Measurements from ENCODE around the gene CHST7. TPM values are rescaled to one million over a fixed set of nuclear protein-coding genes. Genes with fewer than 3 reads are reported as not detected.
A peak's percentile ranks its signal among the peaks of the same experiment; 100 is the strongest.

CHST7 gene
- total and polyA plus RNA-seq, 2 of the 13 experiments (the other 11 are each of a cell fraction or from before 2014, with no cell fraction given): 2.4 to 5.2 TPM

DNA sequence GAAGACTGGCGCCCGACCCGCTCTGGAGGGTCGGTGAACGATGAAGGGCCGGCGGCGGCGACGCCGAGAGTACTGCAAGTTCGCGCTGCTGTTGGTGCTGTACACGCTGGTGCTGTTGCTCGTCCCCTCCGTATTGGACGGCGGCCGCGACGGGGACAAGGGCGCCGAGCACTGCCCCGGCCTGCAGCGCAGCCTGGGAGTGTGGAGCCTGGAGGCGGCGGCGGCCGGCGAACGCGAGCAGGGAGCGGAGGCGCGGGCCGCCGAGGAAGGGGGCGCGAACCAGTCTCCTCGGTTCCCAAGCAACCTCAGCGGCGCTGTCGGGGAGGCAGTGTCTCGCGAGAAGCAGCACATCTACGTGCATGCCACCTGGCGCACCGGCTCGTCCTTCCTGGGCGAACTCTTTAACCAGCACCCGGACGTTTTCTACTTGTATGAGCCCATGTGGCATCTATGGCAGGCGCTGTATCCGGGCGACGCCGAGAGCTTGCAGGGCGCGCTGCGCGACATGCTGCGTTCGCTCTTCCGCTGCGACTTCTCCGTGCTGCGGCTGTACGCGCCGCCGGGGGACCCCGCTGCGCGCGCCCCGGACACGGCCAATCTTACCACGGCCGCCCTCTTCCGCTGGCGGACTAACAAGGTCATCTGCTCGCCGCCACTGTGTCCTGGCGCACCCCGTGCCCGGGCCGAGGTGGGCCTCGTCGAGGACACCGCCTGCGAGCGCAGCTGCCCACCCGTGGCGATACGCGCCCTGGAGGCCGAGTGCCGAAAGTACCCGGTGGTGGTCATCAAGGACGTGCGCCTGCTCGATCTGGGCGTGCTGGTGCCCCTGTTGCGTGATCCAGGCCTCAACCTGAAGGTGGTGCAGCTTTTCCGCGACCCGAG lies 568 bp downstream of the CHST7 start (continued):
- TF ChIP-seq TFAP4 (IDR thresholded peaks at IDR 0.05; ENCODE audit: borderline replicate concordance, low read depth) (peak; percentile 38; the same call in 1 of the 2 replicates), ZMAT3 (CRISPR knock-in tag; conservative IDR thresholded peaks at IDR 0.05) (peak; percentile 48; the same call in 1 of the 2 replicates), DPF2 (CRISPR knock-in tag; IDR thresholded peaks at IDR 0.05; ENCODE audit: borderline replicate concordance, low read depth) (no peak), ZNF552 (CRISPR knock-in tag; IDR thresholded peaks at IDR 0.05; ENCODE audit: borderline replicate concordance) (0 out of 2 replicates have a peak, but pooled peaks have one; percentile 47), MZF1 (CRISPR knock-in tag; IDR thresholded peaks at IDR 0.05; ENCODE audit: borderline replicate concordance) (no peak), SP2 (CRISPR knock-in tag; IDR thresholded peaks at IDR 0.05) (peak; percentile 26; the same call in 1 of the 2 replicates), CCDC6 (CRISPR knock-in tag; IDR thresholded peaks at IDR 0.05) (no peak), SP4 (CRISPR knock-in tag; IDR thresholded peaks at IDR 0.05) (no peak), POLR2A (IDR thresholded peaks at IDR 0.05; ENCODE audit: insufficient read depth in 1 of 2, low read depth in 2 of 2, low read length in 2 of 2) (peak in 1 of 2 experiments; percentile 26; a peak in 1 of 4 replicates), TFDP1 (CRISPR knock-in tag; IDR thresholded peaks at IDR 0.05; ENCODE audit: borderline replicate concordance) (peak; percentile 30; the same call in 1 of the 2 replicates), HDAC1 (CRISPR knock-in tag; IDR thresholded peaks at IDR 0.05) (peak; percentile 48), ZNF501 (CRISPR knock-in tag; IDR thresholded peaks at IDR 0.05) (0 out of 2 replicates have a peak, but pooled peaks have one; percentile 36), ZSCAN12 (CRISPR knock-in tag; IDR thresholded peaks at IDR 0.05) (no peak), SAP130 (CRISPR knock-in tag; IDR thresholded peaks at IDR 0.05; ENCODE audit: low read depth) (peak; percentile 48), SIN3B (IDR thresholded peaks at IDR 0.05; ENCODE audit: low read length) (no peak)
- TF ChIP-seq, protein P1, sequence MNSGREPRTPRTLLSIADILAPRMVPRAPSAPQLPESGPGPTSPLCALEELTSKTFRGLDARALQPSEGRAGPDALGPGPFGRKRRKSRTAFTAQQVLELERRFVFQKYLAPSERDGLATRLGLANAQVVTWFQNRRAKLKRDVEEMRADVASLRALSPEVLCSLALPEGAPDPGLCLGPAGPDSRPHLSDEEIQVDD (CRISPR knock-in tag; IDR thresholded peaks at IDR 0.05; ENCODE audit: borderline replicate concordance): 0 out of 2 replicates have a peak, but pooled peaks have one; percentile 28
- TF ChIP-seq, protein P2, sequence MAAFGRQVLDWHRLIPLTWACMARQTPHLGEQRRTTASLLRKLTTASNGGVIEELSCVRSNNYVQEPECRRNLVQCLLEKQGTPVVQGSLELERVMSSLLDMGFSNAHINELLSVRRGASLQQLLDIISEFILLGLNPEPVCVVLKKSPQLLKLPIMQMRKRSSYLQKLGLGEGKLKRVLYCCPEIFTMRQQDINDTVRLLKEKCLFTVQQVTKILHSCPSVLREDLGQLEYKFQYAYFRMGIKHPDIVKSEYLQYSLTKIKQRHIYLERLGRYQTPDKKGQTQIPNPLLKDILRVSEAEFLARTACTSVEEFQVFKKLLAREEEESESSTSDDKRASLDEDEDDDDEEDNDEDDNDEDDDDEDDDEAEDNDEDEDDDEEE (CRISPR knock-in tag; IDR thresholded peaks at IDR 0.05): 0 out of 2 replicates have a peak, but pooled peaks have one; percentile 15

All from HepG2 (cell line).